Measurements from ENCODE around the gene PSEN2.
"Not testable (repeated sequence)": the region's sequence is repeated elsewhere in the genome, so short reads cannot be mapped to it uniquely, and the experiment has no call there.

PSEN2 gene
- long read RNA-seq, donor 1, partial matches to known transcripts = 0 of 6 reads
- long read RNA-seq, donor 1, other reads (novel, unspliced or antisense) = 0 of 6 reads
- long read RNA-seq, donor 2 = 0 reads
- long read RNA-seq, donor 3 = 0 reads
- long read RNA-seq, donor 4, partial matches to known transcripts = 0 of 3 reads
- long read RNA-seq, donor 4, other reads (novel, unspliced or antisense) = 0 of 3 reads
- long read RNA-seq, donor 5 = 0 reads
- long read RNA-seq, donor 6, partial matches to known transcripts = 0 of 2 reads
- long read RNA-seq, donor 6, other reads (novel, unspliced or antisense) = 0 of 2 reads
- long read RNA-seq, donor 7, partial matches to known transcripts = 7 of 8 reads
- long read RNA-seq, donor 7, other reads (novel, unspliced or antisense) = 0 of 8 reads
- long read RNA-seq, donor 8, partial matches to known transcripts = 0 of 3 reads
- long read RNA-seq, donor 8, other reads (novel, unspliced or antisense) = 0 of 3 reads

GRCh38 chr1:226870401-226871279 lies at the start of gene PSEN2:
PSEN2 (plus strand) TSS chr1:226870616; CDS start chr1:226881908, 11,292 bp downstream.
- DNase-seq = peak; percentile 89

DNA sequence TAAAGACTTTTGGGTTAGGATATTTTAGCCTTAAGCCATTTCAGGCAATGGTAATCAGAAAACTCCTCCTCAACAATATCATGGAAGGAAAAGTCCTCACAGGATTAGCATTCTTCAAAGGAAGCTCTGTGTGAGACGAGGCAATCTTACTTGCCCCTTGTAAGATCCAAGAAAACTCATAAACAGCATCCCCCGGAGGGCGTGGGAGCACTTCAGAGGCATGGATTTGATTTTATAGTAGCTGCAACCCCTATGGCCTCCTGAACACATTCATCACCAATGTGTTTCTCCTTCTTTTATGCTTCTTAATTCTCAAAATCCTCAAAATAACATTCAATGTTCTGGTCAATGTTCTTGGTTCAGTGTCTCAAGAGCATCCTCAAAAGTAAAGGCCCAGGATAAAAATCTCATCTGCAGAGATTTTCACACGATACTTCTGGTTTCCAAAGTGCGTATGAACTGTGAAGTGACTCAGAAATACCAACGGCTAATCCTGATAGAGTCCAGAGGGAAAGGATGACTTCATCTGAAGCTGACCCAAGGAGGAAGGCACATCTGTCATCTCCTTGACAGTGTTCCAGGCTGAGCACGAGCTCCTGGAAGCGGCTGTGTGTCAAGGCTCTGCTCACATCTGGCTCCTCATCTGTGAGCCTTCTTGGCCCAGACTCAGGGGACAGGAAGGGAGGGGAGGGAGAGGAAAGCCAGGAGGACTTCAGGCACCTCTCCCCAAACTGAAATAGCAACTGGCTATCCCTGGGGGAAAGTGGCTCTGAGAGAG lies 49.3 kb upstream of the PSEN2 start:
- peak; percentile 59 for DNase-seq

GRCh38 chr1:226821719-226822085 lies 48.7 kb upstream of the PSEN2 start:
- DNase-seq = no peak

DNA sequence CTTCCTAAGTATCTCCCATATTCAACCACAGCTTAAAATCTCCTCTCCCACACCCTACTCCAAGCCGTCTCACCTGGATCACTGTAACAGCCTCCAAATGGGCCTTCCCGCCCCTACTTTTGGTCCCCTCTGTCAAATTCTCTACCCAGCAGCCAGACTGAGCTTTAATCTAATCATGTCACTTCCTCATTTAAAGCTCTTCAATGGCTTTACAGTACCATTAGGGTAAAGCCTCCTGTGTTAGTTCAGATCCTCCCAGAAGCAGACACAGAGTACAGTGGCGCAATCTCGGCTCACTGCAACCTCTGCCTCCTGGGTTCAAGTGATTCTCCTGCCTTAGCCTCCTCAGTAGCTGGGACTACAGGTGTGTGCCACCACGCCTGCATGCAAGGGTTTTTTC lies 46.8 kb upstream of the PSEN2 start:
- DNase-seq = no peak

- no peak for DNase-seq
Measured at GRCh38 chr1:226825037-226825745, 45.2 kb upstream of the PSEN2 start.

- DNase-seq = no peak
Measured at GRCh38 chr1:226825746-226826100, 44.7 kb upstream of the PSEN2 start.

DNA sequence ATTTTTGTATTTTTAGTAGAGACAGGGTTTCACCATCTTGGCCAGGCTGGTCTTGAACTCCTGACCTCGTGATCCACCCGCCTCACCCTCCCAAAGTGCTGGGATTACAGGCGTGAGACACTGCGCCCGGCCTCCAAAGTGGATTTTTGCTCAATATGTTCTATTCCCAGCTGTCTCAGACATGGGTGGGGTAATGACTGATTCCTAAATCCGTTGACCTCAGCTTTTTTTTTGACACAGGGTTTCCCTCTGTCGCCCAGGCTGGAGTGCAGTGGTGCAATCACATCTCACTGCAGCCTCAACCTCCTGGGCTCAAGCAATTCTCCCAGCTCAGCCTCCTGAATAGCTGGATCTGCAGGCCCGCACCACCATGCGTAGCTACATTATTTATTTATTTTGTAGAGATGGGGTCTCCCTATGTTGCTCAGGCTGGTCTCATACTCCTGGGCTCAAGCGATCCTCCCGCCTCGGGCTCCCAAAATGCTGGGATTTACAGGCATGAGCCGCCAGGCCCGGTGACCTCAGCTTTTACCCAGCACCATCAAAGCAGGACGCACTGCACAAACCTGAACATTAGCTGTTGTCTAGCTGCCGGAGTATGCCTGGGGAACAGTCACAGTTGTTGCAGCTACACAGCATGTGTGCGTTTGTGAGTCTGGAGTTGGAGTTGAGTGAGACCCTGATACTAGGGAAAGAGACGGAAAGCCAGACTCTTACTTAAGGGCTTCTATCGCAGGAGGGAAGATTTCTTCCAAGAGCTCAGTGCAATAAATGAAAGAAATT lies 43.7 kb upstream of the PSEN2 start:
- no peak for DNase-seq

DNA sequence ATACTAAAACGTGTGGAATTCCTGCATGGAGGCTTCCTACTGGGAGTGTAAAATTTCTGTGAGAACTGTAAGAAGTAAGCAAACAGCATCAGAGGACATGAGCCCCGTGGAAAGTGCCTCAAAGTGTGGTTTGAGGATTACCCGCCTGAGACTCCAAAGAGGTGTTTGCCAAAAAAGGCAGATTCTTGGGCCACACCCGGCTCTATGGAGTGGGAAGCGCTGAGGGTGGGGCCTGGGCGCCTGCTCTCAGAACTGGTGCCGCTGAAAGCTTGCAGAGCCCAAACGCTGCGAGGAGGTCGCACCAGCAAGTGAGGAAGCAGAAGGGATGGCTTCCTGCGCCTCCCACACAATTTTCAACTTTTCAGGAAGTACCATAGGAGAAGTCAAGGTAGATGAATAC lies 43.0 kb upstream of the PSEN2 start:
- no peak for DNase-seq

DNA sequence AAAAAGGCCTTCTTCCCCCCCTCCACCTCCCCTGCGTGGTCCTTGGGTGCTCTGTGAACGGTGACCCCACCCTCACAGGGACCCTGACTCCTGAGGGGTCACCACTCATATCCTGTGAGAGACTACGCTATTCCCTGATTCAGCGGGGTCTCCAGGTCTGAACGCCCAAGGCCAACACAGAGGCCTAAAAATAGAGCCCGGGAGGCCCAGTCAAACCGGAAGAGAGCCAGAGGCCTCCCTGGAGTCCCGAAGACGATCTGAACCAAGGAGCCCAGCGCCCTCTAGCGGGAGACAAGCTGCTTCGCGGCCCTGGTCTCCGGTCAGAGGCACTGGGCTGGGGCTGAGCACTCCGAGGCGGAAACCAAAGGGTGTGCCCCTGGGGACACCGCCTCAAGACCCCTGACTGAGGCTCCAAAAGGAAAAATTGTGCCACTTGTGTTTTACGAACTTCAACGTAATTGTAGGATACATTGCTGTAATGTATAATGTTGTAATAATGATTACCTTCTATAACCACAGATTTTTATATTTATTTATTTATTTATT lies 42.4 kb upstream of the PSEN2 start:
- peak; percentile 72 for DNase-seq

- DNase-seq = no peak
Measured at GRCh38 chr1:226829105-226829504, 41.3 kb upstream of the PSEN2 start.

DNA sequence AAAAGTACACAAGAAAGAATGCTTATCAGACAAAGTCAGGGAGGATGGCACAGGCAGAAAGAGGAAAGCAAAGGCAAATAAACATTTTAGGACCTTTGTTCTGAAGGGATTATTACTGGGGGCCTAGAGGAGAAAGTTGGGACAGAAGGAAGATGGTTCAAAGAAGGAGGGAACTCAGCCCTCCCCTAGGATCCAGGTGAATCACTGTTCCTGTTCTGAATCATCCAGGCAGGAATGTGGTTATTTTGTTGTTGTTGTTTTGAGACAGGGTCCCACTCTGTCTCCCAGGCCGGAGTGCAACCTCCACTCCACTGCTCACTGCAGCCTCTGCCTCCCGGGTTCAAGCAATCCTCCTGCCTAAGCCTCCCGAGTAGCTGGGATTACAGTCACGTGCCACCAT lies 38.5 kb upstream of the PSEN2 start:
- no peak for DNase-seq

- DNase-seq = no peak
Measured at GRCh38 chr1:226832613-226833012, 37.8 kb upstream of the PSEN2 start.

- DNase-seq = not testable (repeated sequence)
Measured at GRCh38 chr1:226834179-226834578, 36.2 kb upstream of the PSEN2 start.

- not testable (repeated sequence) for DNase-seq
Measured at GRCh38 chr1:226835396-226835795, 35.0 kb upstream of the PSEN2 start.

DNA sequence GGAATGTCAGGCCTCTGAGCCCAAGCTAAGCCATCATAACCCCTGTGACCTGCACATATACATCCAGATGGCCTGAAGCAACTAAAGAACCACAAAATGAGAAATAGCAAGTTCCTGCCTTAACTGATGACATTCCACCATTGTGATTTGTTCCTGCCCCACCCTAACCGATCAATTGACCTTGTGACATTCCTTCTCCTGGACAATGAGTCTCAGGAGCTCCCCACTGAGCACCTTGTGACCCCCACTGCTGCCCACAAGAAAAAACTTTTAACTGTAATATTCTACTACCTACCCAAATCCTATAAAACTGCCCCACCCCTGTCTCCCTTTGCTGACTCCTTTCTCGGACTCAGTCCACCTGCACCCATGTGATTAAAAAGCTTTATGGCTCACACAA lies 32.5 kb upstream of the PSEN2 start:
- DNase-seq = not testable (repeated sequence)

- DNase-seq = no peak
Measured at GRCh38 chr1:226838456-226838855, 32.0 kb upstream of the PSEN2 start.

DNA sequence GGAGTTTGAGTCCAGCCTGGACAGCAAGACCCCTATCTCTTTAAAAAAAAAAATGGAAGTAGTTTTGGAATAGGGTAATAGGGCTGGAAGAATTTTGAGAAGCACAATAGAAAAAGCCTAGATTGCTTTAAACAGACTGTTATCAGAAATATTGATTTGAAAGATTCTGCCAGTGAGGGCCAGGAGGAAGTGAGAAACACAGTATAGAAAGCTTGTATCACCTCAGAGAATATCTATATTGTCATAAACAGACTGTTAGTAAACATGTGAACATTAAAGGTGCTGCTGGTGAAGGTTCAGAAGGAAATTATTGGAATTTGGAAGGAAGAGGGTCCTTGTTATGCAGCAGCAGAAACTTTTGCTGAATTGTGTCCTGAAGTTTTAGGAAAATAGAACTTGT lies 24.8 kb upstream of the PSEN2 start:
- DNase-seq = no peak

- no peak for DNase-seq
Measured at GRCh38 chr1:226846786-226847185, 23.6 kb upstream of the PSEN2 start.

GRCh38 chr1:226854548-226854947 lies 15.9 kb upstream of the PSEN2 start:
- DNase-seq = not testable (repeated sequence)

- DNase-seq = no peak
Measured at GRCh38 chr1:226862890-226863289, 7.5 kb upstream of the PSEN2 start.

DNA sequence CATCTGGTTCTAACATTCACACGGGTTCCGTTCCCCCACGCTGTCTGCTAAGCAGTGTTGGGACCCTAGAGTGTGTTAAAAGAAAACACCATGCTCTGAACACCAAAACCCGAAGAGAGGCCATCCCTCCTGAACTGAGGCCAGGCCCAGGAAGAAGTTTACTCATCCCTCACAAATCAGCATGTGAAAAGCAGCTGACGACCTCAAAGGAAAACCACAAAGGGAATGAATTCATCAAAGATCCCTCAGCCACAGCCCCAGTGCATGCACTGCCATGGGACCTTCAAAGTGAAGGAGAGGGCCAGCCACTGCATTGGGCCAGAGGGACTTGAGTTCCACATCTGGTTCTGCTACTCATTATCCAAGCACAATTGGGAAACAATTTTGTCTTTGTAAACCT lies 7.0 kb upstream of the PSEN2 start:
- no peak for DNase-seq
